Spinal cord (tissue), 10 donors: ENCODE measurements around the gene SEC31B. TPM values are rescaled to one million over a fixed set of nuclear protein-coding genes. Genes with fewer than 3 reads are reported as not detected.

ENCODE experiments used
- DNase-seq, 6 donors: peaks; one replicate each; pipeline versions ENCODE4 v3.0.0 to v3.0.0-alpha.2; 2013 to 2015; ENCODE audit warnings: low spot score in 6 of 6, low read depth in 4 of 6
- H3K27ac ChIP-seq: one replicate; pipeline ENCODE4 v1.5.1; 2013; ENCODE audit warnings: low read depth, low read length, control low read depth
- H3K27me3 ChIP-seq: one replicate; pipeline ENCODE4 v1.6.1; 2013; ENCODE audit warnings: low read length; ENCODE audit not compliant: control insufficient read depth, insufficient read depth
- H3K36me3 ChIP-seq: one replicate; pipeline ENCODE4 v1.6.1; 2013; ENCODE audit warnings: low read length; ENCODE audit not compliant: control insufficient read depth, insufficient read depth
- H3K4me1 ChIP-seq: one replicate; pipeline ENCODE4 v1.6.1; 2013; ENCODE audit warnings: low read length; ENCODE audit not compliant: control insufficient read depth, insufficient read depth
- H3K4me3 ChIP-seq: one replicate; pipeline ENCODE4 v1.5.1; 2013; ENCODE audit warnings: low read depth, low read length, control low read depth
- H3K9me3 ChIP-seq: one replicate; pipeline ENCODE4 v1.6.1; 2013; ENCODE audit warnings: low read length; ENCODE audit not compliant: control insufficient read depth, insufficient read depth
- WGBS: methylation state at CpG from one replicate; pipeline ENCODE4 v1.1.5; 2013; ENCODE audit warnings: missing lambda C conversion rate; ENCODE audit not compliant: insufficient coverage; 5-methylcytosine and 5-hydroxymethylcytosine counted together
- polyA plus RNA-seq, 2 donors: library from polyadenylated mRNA; unstranded; fragments of 120-200 nt; gene quantifications; one replicate each; pipeline ENCODE4 v1.2.1, GENCODE V29; 2013; ENCODE audit not compliant: insufficient read length in 2 of 2
- total RNA-seq, 2 donors: library from RNA; depleted of rRNA in 1 of 2; stranded (reverse); fragments of 120-200 nt in 1 of 2; fragments of >200 nt in 1 of 2; gene quantifications; one replicate each; pipeline versions ENCODE4 v1.2.3 to v1.2.4, GENCODE V29; 2013 to 2014
- donor health status: healthy.

The SEC31B gene
- total and polyA plus RNA-seq, 4 donors, result 6.4 to 38.4 (median 17.2) TPM

- DNase-seq, result no peak
- no peak overlapping the region for H3K27ac ChIP-seq
- H3K4me3 ChIP-seq, result no peak overlapping the region
Observed at GRCh38 chr10:100469756-100470155, 49.9 kb downstream of the SEC31B start.

GRCh38 chr10:100468978-100469377 is 50.7 kb downstream of the SEC31B start:
- peaks cover 2% of the 10 kb centered on the region for H3K27me3 ChIP-seq
- H3K36me3 ChIP-seq, result no peaks in the 10 kb centered on the region
- no peak for DNase-seq
- no peak overlapping the region for H3K4me3 ChIP-seq
- H3K9me3 ChIP-seq, result no peaks in the 10 kb centered on the region
- no peak overlapping the region for H3K27ac ChIP-seq
- no peaks in the 10 kb centered on the region for H3K4me1 ChIP-seq

More at GRCh38 chr10:100469756-100470155, 49.9 kb downstream of the SEC31B start:
- Histone ChIP-seq H3K4me1 (no peaks in the 10 kb centered on the region), H3K27me3 (peaks cover 2% of the 10 kb centered on the region), H3K9me3 (no peaks in the 10 kb centered on the region), H3K36me3 (no peaks in the 10 kb centered on the region)
- WGBS, result 100% methylated on average over 1 of the region's 1 CpG

- no peak overlapping the region for H3K4me3 ChIP-seq
- H3K9me3 ChIP-seq, result no peaks in the 10 kb centered on the region
- H3K36me3 ChIP-seq, result no peaks in the 10 kb centered on the region
- no peak overlapping the region for H3K27ac ChIP-seq
- peak in 1 of 6 donors; percentile 22 for DNase-seq
- peaks cover 2% of the 10 kb centered on the region for H3K27me3 ChIP-seq
- WGBS, result 47% methylated on average over 2 of the region's 5 CpGs
- no peaks in the 10 kb centered on the region for H3K4me1 ChIP-seq
Observed at GRCh38 chr10:100468322-100468721, 51.3 kb downstream of the SEC31B start.

GRCh38 chr10:100462709-100463108 is 57.0 kb downstream of the SEC31B start, which contains the start of gene WNT8B:
Gene WNT8B, plus strand, starts transcription at chr10:100463009. Its CDS starts 160 bp downstream, at chr10:100463169.
- Histone ChIP-seq H3K4me1 (no peaks in the 10 kb centered on the region), H3K36me3 (no peaks in the 10 kb centered on the region), H3K27me3 (no peaks in the 10 kb centered on the region), H3K9me3 (no peaks in the 10 kb centered on the region), H3K4me3 (no peak within 1 kb of the TSS), H3K27ac (no peak within 1 kb of the TSS)
- no peak for DNase-seq
- 57% methylated on average over 1 of the region's 4 CpGs for WGBS

DNA sequence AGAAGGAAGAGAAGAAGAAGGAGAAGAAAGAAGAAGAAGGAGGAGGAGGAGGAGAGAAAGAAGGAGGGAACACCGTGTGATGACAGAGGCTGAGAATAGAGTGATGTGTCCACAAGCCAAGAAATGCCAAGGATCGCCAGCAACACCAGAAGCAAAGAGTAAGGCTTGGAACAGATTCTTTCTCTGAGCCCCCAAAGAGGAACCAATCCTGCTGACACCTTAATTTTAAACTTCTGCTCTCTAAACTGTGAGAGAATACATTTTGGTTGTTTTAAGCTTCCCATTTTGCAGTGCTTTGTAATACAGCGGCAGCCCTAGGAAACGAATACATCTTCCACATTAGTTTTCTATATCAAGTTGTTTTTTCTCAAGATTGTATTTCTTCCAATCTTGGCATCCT is 70.7 kb downstream of the SEC31B start:
- no peak for DNase-seq
- H3K4me3 ChIP-seq, result no peak overlapping the region
- WGBS, result 69% methylated on average over 2 of the region's 4 CpGs
- no peaks in the 10 kb centered on the region for H3K27me3 ChIP-seq
- no peaks in the 10 kb centered on the region for H3K4me1 ChIP-seq
- H3K36me3 ChIP-seq, result no peaks in the 10 kb centered on the region
- H3K27ac ChIP-seq, result no peak overlapping the region
- H3K9me3 ChIP-seq, result no peaks in the 10 kb centered on the region

- WGBS, result no CpG with 5 or more reads among the region's 1 CpG
- H3K27ac ChIP-seq, result no peak overlapping the region
- DNase-seq, result peak in 1 of 6 donors; percentile 22
- no peaks in the 10 kb centered on the region for H3K36me3 ChIP-seq
- no peaks in the 10 kb centered on the region for H3K4me1 ChIP-seq
- no peaks in the 10 kb centered on the region for H3K9me3 ChIP-seq
- no peak overlapping the region for H3K4me3 ChIP-seq
- no peaks in the 10 kb centered on the region for H3K27me3 ChIP-seq
Observed at GRCh38 chr10:100447663-100448062, 72.0 kb downstream of the SEC31B start.

DNA sequence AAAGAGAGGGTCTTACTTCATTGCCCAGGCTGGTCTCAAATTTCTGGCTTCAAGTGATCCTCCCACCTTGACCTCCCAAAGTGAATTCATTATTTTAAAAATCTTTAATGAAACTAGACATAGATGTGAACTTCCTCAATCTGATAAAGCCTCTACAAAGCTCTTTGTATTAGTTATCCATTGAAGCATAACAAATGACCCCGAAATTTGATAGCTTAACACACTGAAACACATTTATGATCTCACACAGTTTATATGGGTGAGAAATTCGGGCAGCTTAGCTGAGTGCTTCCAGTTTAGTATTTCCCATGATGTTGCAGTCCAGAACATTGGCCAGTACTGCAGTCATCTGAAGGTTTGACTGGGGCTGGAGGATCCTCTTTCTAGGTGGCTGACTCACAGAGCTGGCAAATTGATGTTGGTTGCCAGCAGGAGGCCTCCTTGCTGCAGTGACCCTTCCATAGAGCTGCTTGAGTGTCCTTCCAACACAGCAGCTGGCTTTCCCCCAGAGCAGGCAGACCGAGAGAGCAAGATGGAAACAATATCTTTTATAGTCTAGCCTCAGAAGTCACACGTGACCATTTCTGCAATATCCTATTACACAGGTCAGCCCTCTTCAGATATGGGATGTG is 73.4 kb downstream of the SEC31B start:
- Histone ChIP-seq H3K4me1 (no peaks in the 10 kb centered on the region), H3K9me3 (no peaks in the 10 kb centered on the region), H3K4me3 (no peak overlapping the region), H3K36me3 (no peaks in the 10 kb centered on the region), H3K27me3 (no peaks in the 10 kb centered on the region), H3K27ac (no peak overlapping the region)
- WGBS, result 71% methylated on average over 1 of the region's 4 CpGs
- DNase-seq, result no peak

DNA sequence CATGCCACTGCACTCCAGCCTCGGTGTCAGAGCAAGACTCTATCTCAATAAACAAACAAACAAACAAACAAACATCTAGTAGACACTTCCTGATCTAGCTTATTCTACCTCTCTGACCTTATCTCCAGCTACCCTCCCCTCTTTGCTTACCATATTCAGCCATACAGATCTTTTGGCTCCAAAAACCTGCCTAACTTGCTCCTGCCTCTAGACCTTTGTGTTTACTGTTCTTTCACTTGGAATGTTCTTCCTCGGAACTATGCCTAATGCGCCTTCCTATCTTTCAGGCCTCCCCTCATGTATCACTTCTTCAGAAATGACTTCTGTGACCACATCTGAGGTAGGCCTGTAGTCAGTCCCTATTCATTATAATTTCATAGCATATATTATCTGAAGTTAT is 77.1 kb downstream of the SEC31B start:
- no peaks in the 10 kb centered on the region for H3K4me1 ChIP-seq
- H3K4me3 ChIP-seq, result no peak overlapping the region
- H3K27ac ChIP-seq, result no peak overlapping the region
- DNase-seq, result no peak
- no peaks in the 10 kb centered on the region for H3K27me3 ChIP-seq
- H3K9me3 ChIP-seq, result no peaks in the 10 kb centered on the region
- WGBS, result 88% methylated on average over 1 of the region's 3 CpGs
- H3K36me3 ChIP-seq, result no peaks in the 10 kb centered on the region

DNA sequence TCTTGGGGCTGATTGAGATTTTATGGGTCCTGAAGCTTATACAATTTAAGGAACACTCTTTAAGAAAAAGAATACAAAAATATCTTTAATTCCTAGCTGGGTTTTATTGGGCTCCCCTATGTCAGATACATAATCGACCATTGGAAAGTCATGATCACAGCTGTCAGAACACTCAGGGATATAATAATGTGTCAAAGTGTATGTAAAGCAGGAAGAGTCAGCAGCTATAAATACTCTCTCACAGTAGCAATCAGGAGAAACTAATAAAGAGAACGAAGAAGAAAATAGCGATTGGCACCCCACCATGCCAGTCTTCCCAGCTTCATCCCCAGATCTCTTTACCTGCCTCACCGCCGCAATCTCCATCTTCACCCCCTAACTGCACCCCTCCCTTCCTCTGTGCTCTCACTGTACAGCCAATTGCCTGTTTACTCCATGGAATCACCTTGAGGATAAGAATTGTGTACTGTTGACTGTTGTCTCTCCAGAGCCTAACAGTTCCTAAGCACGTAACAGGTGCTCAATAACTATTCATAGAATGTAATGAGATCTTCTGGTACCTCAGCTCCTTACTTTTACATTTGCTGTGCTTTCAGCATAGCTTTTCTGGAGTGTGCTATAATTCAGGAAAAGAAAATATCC is 80.9 kb downstream of the SEC31B start:
- H3K4me1 ChIP-seq, result no peaks in the 10 kb centered on the region
- H3K9me3 ChIP-seq, result no peaks in the 10 kb centered on the region
- 94% methylated on average over 3 of the region's 6 CpGs for WGBS
- no peaks in the 10 kb centered on the region for H3K36me3 ChIP-seq
- H3K4me3 ChIP-seq, result no peak overlapping the region
- H3K27me3 ChIP-seq, result no peaks in the 10 kb centered on the region
- DNase-seq, result peak in 1 of 6 donors; percentile 42
- no peak overlapping the region for H3K27ac ChIP-seq
